NCI-H1694 treated with DMSO at 0.1 percent for 48 hours (cell line): Measurements from ENCODE around the gene PNMA8A.

Experiments used
- DNase-seq: peaks from one replicate; lab custom pipeline; 2025; lab: John Stamatoyannopoulos, UW

The PNMA8A gene

DNA sequence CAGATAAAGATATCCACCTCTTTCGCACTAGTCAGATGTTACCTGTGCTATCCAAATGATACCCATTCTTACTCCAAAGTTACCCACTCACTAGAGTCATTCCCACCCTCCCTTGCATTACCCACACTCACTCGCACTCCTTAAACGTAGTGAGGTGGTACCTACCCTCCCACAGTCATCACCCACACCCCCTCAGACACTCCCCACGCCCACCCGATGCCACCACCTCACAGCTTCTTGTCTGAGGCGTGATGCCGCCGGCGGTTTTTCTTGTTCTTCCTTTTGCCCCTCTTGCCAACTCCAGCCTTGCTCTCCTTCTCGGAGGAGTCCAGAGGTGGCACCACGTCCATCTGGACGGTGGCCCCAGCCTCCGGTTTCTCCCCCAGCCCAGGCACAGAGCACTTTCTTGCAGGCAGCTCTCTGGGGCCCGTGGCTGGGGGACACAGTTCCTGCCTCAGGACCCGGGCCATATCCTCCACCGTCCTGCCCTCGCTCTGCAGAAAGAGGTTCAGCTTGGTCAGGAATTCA lies 43.8 kb downstream of the PNMA8A start:
- DNase-seq: no peak

GRCh38 chr19:46426506-46427162 lies 44.7 kb downstream of the PNMA8A start:
- peak; percentile 50 for DNase-seq

DNA sequence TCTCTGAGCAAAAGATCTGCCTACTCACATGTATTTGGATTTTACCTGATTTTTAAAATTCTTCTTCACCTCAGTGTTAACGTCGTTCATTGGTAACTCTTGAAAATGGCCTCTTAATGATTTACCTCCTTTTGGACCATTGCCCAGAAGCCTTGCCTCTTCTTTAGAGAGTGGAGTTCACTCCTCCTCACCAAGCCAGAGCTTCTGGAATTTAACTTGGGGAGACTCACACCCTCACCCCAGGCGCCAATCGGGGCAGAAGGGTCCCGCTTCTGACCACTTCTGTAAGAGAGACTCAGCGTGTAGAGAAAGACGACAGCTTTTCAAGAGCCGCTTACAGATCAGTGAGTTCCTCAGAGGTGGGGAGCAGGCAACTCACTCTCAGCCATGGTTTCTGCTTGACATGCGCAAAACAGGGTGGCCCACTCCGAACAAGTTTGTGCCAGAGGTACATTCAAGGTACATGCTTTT lies 45.3 kb downstream of the PNMA8A start:
- DNase-seq: no peak

DNA sequence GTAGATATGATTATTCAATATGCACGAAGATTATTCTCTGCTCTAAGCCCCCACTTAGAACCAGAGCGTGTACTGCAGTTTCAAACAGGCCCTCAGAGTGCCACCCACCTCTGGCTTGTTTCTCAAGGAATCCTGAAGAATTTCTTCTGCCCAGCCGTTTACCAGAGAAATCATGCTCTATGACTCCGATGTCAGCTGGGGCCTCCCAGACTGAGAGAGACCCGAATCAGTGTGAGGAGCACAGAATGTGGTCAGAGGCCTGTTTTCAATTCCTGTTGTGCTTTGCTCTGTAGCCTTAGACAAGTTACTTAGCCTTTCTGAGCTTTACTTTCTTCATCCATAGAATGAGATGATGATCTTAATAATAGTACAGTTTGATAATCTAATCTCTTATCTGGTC lies 48.2 kb downstream of the PNMA8A start:
- no peak for DNase-seq

- DNase-seq: no peak
Measured at GRCh38 chr19:46422344-46422743, 49.0 kb downstream of the PNMA8A start.

GRCh38 chr19:46420056-46420455 lies 51.3 kb downstream of the PNMA8A start:
- DNase-seq: no peak
